ENCODE measurements around the gene MYO7B.
"Not testable (repeated sequence)": the region's sequence is repeated elsewhere in the genome, so short reads cannot be mapped to it uniquely, and the experiment has no call there.

MYO7B gene

GRCh38 chr2:127537644-127538043 is 2.2 kb downstream of the MYO7B start:
- no peak overlapping the region for H3K4me3 ChIP-seq (ENCODE audit: low read depth in 1 of 2, low read length in 2 of 2)
- H3K4me1 ChIP-seq (ENCODE audit: control insufficient read depth in 1 of 2, insufficient read depth in 2 of 2, low read length in 2 of 2), result no peaks in the 10 kb centered on the region
- H3K36me3 ChIP-seq (ENCODE audit: control insufficient read depth in 1 of 2, insufficient read depth in 2 of 2, low read length in 2 of 2), result no peaks in the 10 kb centered on the region
- no peaks in the 10 kb centered on the region for H3K27me3 ChIP-seq (ENCODE audit: low read depth, low read length)
- H3K27ac ChIP-seq (ENCODE audit: low read length), result no peak overlapping the region
- H3K9me3 ChIP-seq (ENCODE audit: control insufficient read depth in 1 of 2, low read length in 2 of 2), result no peaks in the 10 kb centered on the region

- Histone ChIP-seq H3K4me1 (ENCODE audit: control insufficient read depth in 1 of 2, insufficient read depth in 2 of 2, low read length in 2 of 2) (no peaks in the 10 kb centered on the region), H3K9me3 (ENCODE audit: control insufficient read depth in 1 of 2, low read length in 2 of 2) (no peaks in the 10 kb centered on the region), H3K4me3 (ENCODE audit: low read depth in 1 of 2, low read length in 2 of 2) (no peak overlapping the region), H3K27me3 (ENCODE audit: low read depth, low read length) (no peaks in the 10 kb centered on the region), H3K36me3 (ENCODE audit: control insufficient read depth in 1 of 2, insufficient read depth in 2 of 2, low read length in 2 of 2) (no peaks in the 10 kb centered on the region), H3K27ac (ENCODE audit: low read length) (no peak overlapping the region)
Observed at GRCh38 chr2:127541809-127542208, 6.3 kb downstream of the MYO7B start.

- no peak overlapping the region for H3K4me3 ChIP-seq (ENCODE audit: low read depth in 1 of 2, low read length in 2 of 2)
- no peaks in the 10 kb centered on the region for H3K9me3 ChIP-seq (ENCODE audit: control insufficient read depth in 1 of 2, low read length in 2 of 2)
- no peaks in the 10 kb centered on the region for H3K36me3 ChIP-seq (ENCODE audit: control insufficient read depth in 1 of 2, insufficient read depth in 2 of 2, low read length in 2 of 2)
- no peak overlapping the region for H3K27ac ChIP-seq (ENCODE audit: low read length)
- no peaks in the 10 kb centered on the region for H3K27me3 ChIP-seq (ENCODE audit: low read depth, low read length)
- no peaks in the 10 kb centered on the region for H3K4me1 ChIP-seq (ENCODE audit: control insufficient read depth in 1 of 2, insufficient read depth in 2 of 2, low read length in 2 of 2)
Observed at GRCh38 chr2:127542231-127542630, 6.7 kb downstream of the MYO7B start.

- not testable (repeated sequence) for H3K36me3 ChIP-seq (ENCODE audit: control insufficient read depth in 1 of 2, insufficient read depth in 2 of 2, low read length in 2 of 2); H3K4me1 ChIP-seq (ENCODE audit: control insufficient read depth in 1 of 2, insufficient read depth in 2 of 2, low read length in 2 of 2); H3K9me3 ChIP-seq (ENCODE audit: control insufficient read depth in 1 of 2, low read length in 2 of 2); H3K27me3 ChIP-seq (ENCODE audit: low read depth, low read length); H3K27ac ChIP-seq (ENCODE audit: low read length); H3K4me3 ChIP-seq (ENCODE audit: low read depth in 1 of 2, low read length in 2 of 2)
Observed at GRCh38 chr2:127543013-127543501, 7.6 kb downstream of the MYO7B start.

GRCh38 chr2:127545189-127545588 is 9.7 kb downstream of the MYO7B start:
- no peak overlapping the region for H3K4me3 ChIP-seq (ENCODE audit: low read depth in 1 of 2, low read length in 2 of 2)
- no peak overlapping the region for H3K27ac ChIP-seq (ENCODE audit: low read length)
- no peaks in the 10 kb centered on the region for H3K27me3 ChIP-seq (ENCODE audit: low read depth, low read length)
- H3K9me3 ChIP-seq (ENCODE audit: control insufficient read depth in 1 of 2, low read length in 2 of 2), result no peaks in the 10 kb centered on the region
- H3K36me3 ChIP-seq (ENCODE audit: control insufficient read depth in 1 of 2, insufficient read depth in 2 of 2, low read length in 2 of 2), result no peaks in the 10 kb centered on the region
- H3K4me1 ChIP-seq (ENCODE audit: control insufficient read depth in 1 of 2, insufficient read depth in 2 of 2, low read length in 2 of 2), result no peaks in the 10 kb centered on the region

- H3K4me1 ChIP-seq (ENCODE audit: control insufficient read depth in 1 of 2, insufficient read depth in 2 of 2, low read length in 2 of 2), result no peaks in the 10 kb centered on the region
- H3K9me3 ChIP-seq (ENCODE audit: control insufficient read depth in 1 of 2, low read length in 2 of 2), result no peaks in the 10 kb centered on the region
- no peaks in the 10 kb centered on the region for H3K36me3 ChIP-seq (ENCODE audit: control insufficient read depth in 1 of 2, insufficient read depth in 2 of 2, low read length in 2 of 2)
- H3K27ac ChIP-seq (ENCODE audit: low read length), result no peak overlapping the region
- no peaks in the 10 kb centered on the region for H3K27me3 ChIP-seq (ENCODE audit: low read depth, low read length)
- H3K4me3 ChIP-seq (ENCODE audit: low read depth in 1 of 2, low read length in 2 of 2), result no peak overlapping the region
Observed at GRCh38 chr2:127545796-127546195, 10.3 kb downstream of the MYO7B start.

- no peak overlapping the region for H3K27ac ChIP-seq (ENCODE audit: low read length)
- no peaks in the 10 kb centered on the region for H3K36me3 ChIP-seq (ENCODE audit: control insufficient read depth in 1 of 2, insufficient read depth in 2 of 2, low read length in 2 of 2)
- H3K4me3 ChIP-seq (ENCODE audit: low read depth in 1 of 2, low read length in 2 of 2), result no peak overlapping the region
- no peaks in the 10 kb centered on the region for H3K27me3 ChIP-seq (ENCODE audit: low read depth, low read length)
- no peaks in the 10 kb centered on the region for H3K9me3 ChIP-seq (ENCODE audit: control insufficient read depth in 1 of 2, low read length in 2 of 2)
- H3K4me1 ChIP-seq (ENCODE audit: control insufficient read depth in 1 of 2, insufficient read depth in 2 of 2, low read length in 2 of 2), result no peaks in the 10 kb centered on the region
Observed at GRCh38 chr2:127546797-127547196, 11.3 kb downstream of the MYO7B start.

GRCh38 chr2:127551221-127551930 is 15.9 kb downstream of the MYO7B start:
- no peak overlapping the region for H3K4me3 ChIP-seq (ENCODE audit: low read depth in 1 of 2, low read length in 2 of 2)
- no peak overlapping the region for H3K27ac ChIP-seq (ENCODE audit: low read length)
- H3K27me3 ChIP-seq (ENCODE audit: low read depth, low read length), result no peaks in the 10 kb centered on the region
- H3K36me3 ChIP-seq (ENCODE audit: control insufficient read depth in 1 of 2, insufficient read depth in 2 of 2, low read length in 2 of 2), result no peaks in the 10 kb centered on the region
- no peaks in the 10 kb centered on the region for H3K4me1 ChIP-seq (ENCODE audit: control insufficient read depth in 1 of 2, insufficient read depth in 2 of 2, low read length in 2 of 2)
- no peaks in the 10 kb centered on the region for H3K9me3 ChIP-seq (ENCODE audit: control insufficient read depth in 1 of 2, low read length in 2 of 2)

- peaks cover 0 to 4% of the 10 kb centered on the region in 2 donors for H3K9me3 ChIP-seq (ENCODE audit: control insufficient read depth in 1 of 2, low read length in 2 of 2)
- no peak overlapping the region for H3K4me3 ChIP-seq (ENCODE audit: low read depth in 1 of 2, low read length in 2 of 2)
- H3K27me3 ChIP-seq (ENCODE audit: low read depth, low read length), result no peaks in the 10 kb centered on the region
- no peak overlapping the region for H3K27ac ChIP-seq (ENCODE audit: low read length)
- H3K4me1 ChIP-seq (ENCODE audit: control insufficient read depth in 1 of 2, insufficient read depth in 2 of 2, low read length in 2 of 2), result no peaks in the 10 kb centered on the region
- no peaks in the 10 kb centered on the region for H3K36me3 ChIP-seq (ENCODE audit: control insufficient read depth in 1 of 2, insufficient read depth in 2 of 2, low read length in 2 of 2)
Observed at GRCh38 chr2:127552336-127552735, 16.9 kb downstream of the MYO7B start.

GRCh38 chr2:127552846-127553245 is 17.4 kb downstream of the MYO7B start:
- Histone ChIP-seq H3K4me1 (ENCODE audit: control insufficient read depth in 1 of 2, insufficient read depth in 2 of 2, low read length in 2 of 2) (no peaks in the 10 kb centered on the region), H3K27ac (ENCODE audit: low read length) (no peak overlapping the region), H3K27me3 (ENCODE audit: low read depth, low read length) (no peaks in the 10 kb centered on the region), H3K9me3 (ENCODE audit: control insufficient read depth in 1 of 2, low read length in 2 of 2) (peaks cover 0 to 4% of the 10 kb centered on the region in 2 donors), H3K36me3 (ENCODE audit: control insufficient read depth in 1 of 2, insufficient read depth in 2 of 2, low read length in 2 of 2) (no peaks in the 10 kb centered on the region), H3K4me3 (ENCODE audit: low read depth in 1 of 2, low read length in 2 of 2) (no peak overlapping the region)

- Histone ChIP-seq H3K27me3 (ENCODE audit: low read depth, low read length) (no peaks in the 10 kb centered on the region), H3K9me3 (ENCODE audit: control insufficient read depth in 1 of 2, low read length in 2 of 2) (peaks cover 0 to 4% of the 10 kb centered on the region in 2 donors), H3K4me1 (ENCODE audit: control insufficient read depth in 1 of 2, insufficient read depth in 2 of 2, low read length in 2 of 2) (no peaks in the 10 kb centered on the region), H3K36me3 (ENCODE audit: control insufficient read depth in 1 of 2, insufficient read depth in 2 of 2, low read length in 2 of 2) (no peaks in the 10 kb centered on the region), H3K4me3 (ENCODE audit: low read depth in 1 of 2, low read length in 2 of 2) (no peak overlapping the region), H3K27ac (ENCODE audit: low read length) (no peak overlapping the region)
Observed at GRCh38 chr2:127558911-127559310, 23.4 kb downstream of the MYO7B start.

GRCh38 chr2:127559454-127559853 is 24.0 kb downstream of the MYO7B start:
- H3K27ac ChIP-seq (ENCODE audit: low read length), result no peak overlapping the region
- H3K4me3 ChIP-seq (ENCODE audit: low read depth in 1 of 2, low read length in 2 of 2), result no peak overlapping the region
- H3K4me1 ChIP-seq (ENCODE audit: control insufficient read depth in 1 of 2, insufficient read depth in 2 of 2, low read length in 2 of 2), result no peaks in the 10 kb centered on the region
- peaks cover 0 to 4% of the 10 kb centered on the region in 2 donors for H3K9me3 ChIP-seq (ENCODE audit: control insufficient read depth in 1 of 2, low read length in 2 of 2)
- no peaks in the 10 kb centered on the region for H3K36me3 ChIP-seq (ENCODE audit: control insufficient read depth in 1 of 2, insufficient read depth in 2 of 2, low read length in 2 of 2)
- no peaks in the 10 kb centered on the region for H3K27me3 ChIP-seq (ENCODE audit: low read depth, low read length)

Measured in muscle layer of duodenum (tissue), 2 donors.